ENCODE results near the gene LMAN1.

GRCh38 chr18:59344996-59345395 lies 14.1 kb downstream of the LMAN1 start:
- TF ChIP-seq CTCF (IDR thresholded peaks at IDR 0.05; ENCODE audit: insufficient read depth, low read depth, low read length) (no peak), EZH2 (IDR thresholded peaks at IDR 0.05; ENCODE audit: insufficient read depth, low read length) (no peak)
